DND-41 (cell line): ENCODE results near the gene ACAT2.

ENCODE experiments used
- EZH2 ChIP-seq: IDR thresholded peaks from 3 replicates; pipeline ENCODE4 v1.6.1; 2012; ENCODE audit warnings: borderline replicate concordance, low read depth, mild to moderate bottlenecking, moderate library complexity, low read length, inconsistent platforms; ENCODE audit not compliant: severe bottlenecking
- TF ChIP-seq, protein P1 (sequence below): IDR thresholded peaks from 2 replicates; pipeline ENCODE4 v1.5.1; 2012; ENCODE audit warnings: borderline replicate concordance, low read length, moderate library complexity, mild to moderate bottlenecking; ENCODE audit not compliant: poor library complexity, severe bottlenecking; ENCODE audit errors: extremely low read depth

GRCh38 chr6:159726918-159727716, 34.7 kb upstream of the ACAT2 start, which contains the start of gene WTAP:
- TF ChIP-seq, protein P1, sequence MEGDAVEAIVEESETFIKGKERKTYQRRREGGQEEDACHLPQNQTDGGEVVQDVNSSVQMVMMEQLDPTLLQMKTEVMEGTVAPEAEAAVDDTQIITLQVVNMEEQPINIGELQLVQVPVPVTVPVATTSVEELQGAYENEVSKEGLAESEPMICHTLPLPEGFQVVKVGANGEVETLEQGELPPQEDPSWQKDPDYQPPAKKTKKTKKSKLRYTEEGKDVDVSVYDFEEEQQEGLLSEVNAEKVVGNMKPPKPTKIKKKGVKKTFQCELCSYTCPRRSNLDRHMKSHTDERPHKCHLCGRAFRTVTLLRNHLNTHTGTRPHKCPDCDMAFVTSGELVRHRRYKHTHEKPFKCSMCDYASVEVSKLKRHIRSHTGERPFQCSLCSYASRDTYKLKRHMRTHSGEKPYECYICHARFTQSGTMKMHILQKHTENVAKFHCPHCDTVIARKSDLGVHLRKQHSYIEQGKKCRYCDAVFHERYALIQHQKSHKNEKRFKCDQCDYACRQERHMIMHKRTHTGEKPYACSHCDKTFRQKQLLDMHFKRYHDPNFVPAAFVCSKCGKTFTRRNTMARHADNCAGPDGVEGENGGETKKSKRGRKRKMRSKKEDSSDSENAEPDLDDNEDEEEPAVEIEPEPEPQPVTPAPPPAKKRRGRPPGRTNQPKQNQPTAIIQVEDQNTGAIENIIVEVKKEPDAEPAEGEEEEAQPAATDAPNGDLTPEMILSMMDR: no peak
- no peak for TF ChIP-seq EZH2
